Progenitor cell of endocrine pancreas (in vitro differentiated cells): ENCODE measurements around the gene OSBPL1A. TPM values are rescaled to one million over a fixed set of nuclear protein-coding genes. Genes with fewer than 3 reads are reported as not detected.
A peak's percentile ranks its signal among the peaks of the same experiment; 100 is the strongest.

Experiments
- DNase-seq: peaks from one replicate; pipeline ENCODE4 v3.0.0; 2021; ENCODE audit warnings: low spot score; ENCODE audit not compliant: unreplicated experiment
- H3K27ac Mint-ChIP-seq: 2 replicates; pipeline ENCODE4 v1.8.0; 2021; ENCODE audit warnings: mild to moderate bottlenecking, moderate library complexity, mixed read lengths
- H3K27me3 Mint-ChIP-seq: 2 replicates; pipeline ENCODE4 v1.8.0; 2021; ENCODE audit warnings: mixed read lengths
- H3K36me3 Mint-ChIP-seq: 2 replicates; pipeline ENCODE4 v1.8.0; 2022; ENCODE audit warnings: mixed read lengths; ENCODE audit not compliant: insufficient read depth
- H3K4me1 Mint-ChIP-seq: 2 replicates; pipeline ENCODE4 v1.8.0; 2021; ENCODE audit warnings: low read depth, mixed read lengths
- H3K4me3 Mint-ChIP-seq: 2 replicates; pipeline ENCODE4 v1.8.0; 2021; ENCODE audit warnings: low read depth, mild to moderate bottlenecking, moderate library complexity, mixed read lengths
- H3K9me3 Mint-ChIP-seq: 2 replicates; pipeline ENCODE4 v1.8.0; 2021; ENCODE audit warnings: low read depth, mixed read lengths
- CTCF ChIP-seq: fragments of 200-600 bp; sonication (generic); IDR thresholded peaks from one replicate; pipeline ENCODE4 v1.5.0; 2021; ENCODE audit warnings: antibody characterized with exemption, mild to moderate bottlenecking; ENCODE audit not compliant: unreplicated experiment
- long read RNA-seq: library from polyadenylated mRNA; unstranded; transcript quantifications from one replicate; pipeline ENCODE4 v2.0.0, GENCODE V29; 2020
- total RNA-seq: library from RNA; stranded (reverse); gene quantifications from 2 replicates; pipeline ENCODE4 v1.2.1, GENCODE V29; 2021

Gene OSBPL1A
- total RNA-seq = 15.0 and 19.5 TPM in 2 replicates
- long read RNA-seq, full-length matches to known transcripts = 1 of 19 reads
- long read RNA-seq, partial matches to known transcripts = 12 of 19 reads
- long read RNA-seq, other reads (novel, unspliced or antisense) = 6 of 19 reads

GRCh38 chr18:24397694-24398368 is at the start of gene OSBPL1A:
Gene OSBPL1A (minus strand): TSS chr18:24397824. CDS start chr18:24377533, 20,291 bp downstream.
- H3K9me3 Mint-ChIP-seq = no peaks in the 10 kb centered on the region
- peak; percentile 87 for DNase-seq
- H3K27me3 Mint-ChIP-seq = peaks cover 28% of the 10 kb centered on the region
- peak within 1 kb of the TSS; percentile 84 for H3K27ac Mint-ChIP-seq
- no peaks in the 10 kb centered on the region for H3K36me3 Mint-ChIP-seq
- H3K4me1 Mint-ChIP-seq = peaks cover 4% of the 10 kb centered on the region
- TF ChIP-seq CTCF = peak; percentile 11
- H3K4me3 Mint-ChIP-seq = peak within 1 kb of the TSS; percentile 79

GRCh38 chr18:24446953-24447538 is 49.4 kb upstream of the OSBPL1A start:
- Mint-ChIP-seq H3K27me3 (no peaks in the 10 kb centered on the region), H3K4me3 (no peak overlapping the region), H3K36me3 (peaks cover 27% of the 10 kb centered on the region), H3K27ac (no peak overlapping the region), H3K9me3 (no peaks in the 10 kb centered on the region), H3K4me1 (no peaks in the 10 kb centered on the region)
- no peak for DNase-seq
- no peak for TF ChIP-seq CTCF

GRCh38 chr18:24446453-24446852 is 48.8 kb upstream of the OSBPL1A start:
- Mint-ChIP-seq H3K27me3 (no peaks in the 10 kb centered on the region), H3K27ac (no peak overlapping the region), H3K9me3 (no peaks in the 10 kb centered on the region), H3K4me1 (no peaks in the 10 kb centered on the region), H3K4me3 (no peak overlapping the region), H3K36me3 (peaks cover 30% of the 10 kb centered on the region)
- no peak for DNase-seq
- TF ChIP-seq CTCF = no peak

GRCh38 chr18:24443870-24444269 is 46.2 kb upstream of the OSBPL1A start:
- no peak for DNase-seq
- Mint-ChIP-seq H3K27ac (no peak overlapping the region), H3K36me3 (peaks cover 28% of the 10 kb centered on the region), H3K4me3 (no peak overlapping the region), H3K9me3 (no peaks in the 10 kb centered on the region), H3K27me3 (no peaks in the 10 kb centered on the region), H3K4me1 (no peaks in the 10 kb centered on the region)
- no peak for TF ChIP-seq CTCF

- Mint-ChIP-seq H3K27ac (no peak overlapping the region), H3K9me3 (peaks cover 3% of the 10 kb centered on the region), H3K27me3 (no peaks in the 10 kb centered on the region), H3K4me3 (no peak overlapping the region), H3K4me1 (no peaks in the 10 kb centered on the region), H3K36me3 (peaks cover 37% of the 10 kb centered on the region)
- no peak for DNase-seq
- no peak for TF ChIP-seq CTCF
These were observed 39.3 kb upstream of the OSBPL1A start for GRCh38 chr18:24436939-24437338.
